ENCODE data around the gene CAD. TPM values are rescaled to one million over a fixed set of nuclear protein-coding genes. Genes with fewer than 3 reads are reported as not detected.

CAD gene
- total and polyA plus RNA-seq, 10 donors, result 10.9 to 38.8 (median 25.0) TPM

DNA sequence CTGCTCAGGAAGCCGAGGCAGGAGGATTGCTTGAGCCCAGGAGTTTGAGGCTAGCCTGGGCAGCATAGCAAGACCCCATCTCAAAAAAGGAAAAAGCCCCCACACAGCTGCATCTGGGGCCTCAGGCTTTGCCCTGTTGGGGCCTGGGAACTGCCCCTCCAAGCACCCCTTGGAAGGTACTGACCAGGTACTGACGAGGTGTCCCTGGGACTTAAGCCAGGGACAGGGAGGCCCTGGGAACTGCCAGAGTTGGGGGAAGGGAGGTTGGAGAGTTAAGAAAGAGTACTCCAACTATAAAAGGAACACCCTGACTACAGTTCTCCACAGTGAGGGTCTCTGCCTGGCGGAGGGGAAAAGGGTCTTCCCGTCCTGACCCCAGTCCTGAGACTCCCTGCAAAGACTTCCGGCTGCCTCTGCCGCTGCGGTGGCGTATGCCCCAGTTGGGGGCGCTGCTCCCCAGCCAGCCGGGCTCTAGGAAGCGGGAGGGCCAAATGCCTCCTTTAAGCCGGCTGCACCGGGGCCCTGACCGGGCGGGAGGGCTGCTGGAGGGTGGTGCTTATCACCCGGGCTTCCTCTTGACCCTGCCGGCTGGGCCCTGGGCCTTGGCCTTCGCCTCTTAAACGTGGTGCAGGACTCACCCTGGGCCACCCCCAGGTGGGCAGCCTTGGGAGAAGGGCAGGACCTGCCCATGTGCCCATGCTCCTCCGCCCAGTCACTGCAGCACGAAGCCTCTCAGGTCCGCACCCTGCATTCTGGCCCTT is 32.9 kb downstream of the CAD start:
- Histone ChIP-seq H3K27ac (no peak overlapping the region), H3K27me3 (replicated peaks in 1 of 7) (peaks cover 0 to 35% (median 3%) of the 10 kb centered on the region in 7 donors), H3K4me3 (no peak overlapping the region), H3K9me3 (no peaks in the 10 kb centered on the region), H3K36me3 (peaks cover 0 to under 1% (median 0%) of the 10 kb centered on the region in 6 donors), H3K4me1 (peaks cover 4 to 13% (median 8%) of the 10 kb centered on the region in 6 donors)
- TF ChIP-seq, protein P1, sequence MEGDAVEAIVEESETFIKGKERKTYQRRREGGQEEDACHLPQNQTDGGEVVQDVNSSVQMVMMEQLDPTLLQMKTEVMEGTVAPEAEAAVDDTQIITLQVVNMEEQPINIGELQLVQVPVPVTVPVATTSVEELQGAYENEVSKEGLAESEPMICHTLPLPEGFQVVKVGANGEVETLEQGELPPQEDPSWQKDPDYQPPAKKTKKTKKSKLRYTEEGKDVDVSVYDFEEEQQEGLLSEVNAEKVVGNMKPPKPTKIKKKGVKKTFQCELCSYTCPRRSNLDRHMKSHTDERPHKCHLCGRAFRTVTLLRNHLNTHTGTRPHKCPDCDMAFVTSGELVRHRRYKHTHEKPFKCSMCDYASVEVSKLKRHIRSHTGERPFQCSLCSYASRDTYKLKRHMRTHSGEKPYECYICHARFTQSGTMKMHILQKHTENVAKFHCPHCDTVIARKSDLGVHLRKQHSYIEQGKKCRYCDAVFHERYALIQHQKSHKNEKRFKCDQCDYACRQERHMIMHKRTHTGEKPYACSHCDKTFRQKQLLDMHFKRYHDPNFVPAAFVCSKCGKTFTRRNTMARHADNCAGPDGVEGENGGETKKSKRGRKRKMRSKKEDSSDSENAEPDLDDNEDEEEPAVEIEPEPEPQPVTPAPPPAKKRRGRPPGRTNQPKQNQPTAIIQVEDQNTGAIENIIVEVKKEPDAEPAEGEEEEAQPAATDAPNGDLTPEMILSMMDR (IDR thresholded peaks at IDR 0.05 in 8 of 11, conservative IDR thresholded peaks at IDR 0.05 in 3 of 11), result peak; percentile 28 to 74 (median 64)
- peak; percentile 6 to 67 (median 40) for TF ChIP-seq POLR2AphosphoS5 (IDR thresholded peaks at IDR 0.05)
- TF ChIP-seq POLR2A (IDR thresholded peaks at IDR 0.05), result no peak
- intact Hi-C loops (cut with DNase I; ENCODE audit: low total_unique reads), result no loop called here
- WGBS, 5 donors, result 18 to 25% (median 21%) methylated on average over 17 to 22 of the region's 22 CpGs
- peak; percentile 85 for DNase-seq

DNA sequence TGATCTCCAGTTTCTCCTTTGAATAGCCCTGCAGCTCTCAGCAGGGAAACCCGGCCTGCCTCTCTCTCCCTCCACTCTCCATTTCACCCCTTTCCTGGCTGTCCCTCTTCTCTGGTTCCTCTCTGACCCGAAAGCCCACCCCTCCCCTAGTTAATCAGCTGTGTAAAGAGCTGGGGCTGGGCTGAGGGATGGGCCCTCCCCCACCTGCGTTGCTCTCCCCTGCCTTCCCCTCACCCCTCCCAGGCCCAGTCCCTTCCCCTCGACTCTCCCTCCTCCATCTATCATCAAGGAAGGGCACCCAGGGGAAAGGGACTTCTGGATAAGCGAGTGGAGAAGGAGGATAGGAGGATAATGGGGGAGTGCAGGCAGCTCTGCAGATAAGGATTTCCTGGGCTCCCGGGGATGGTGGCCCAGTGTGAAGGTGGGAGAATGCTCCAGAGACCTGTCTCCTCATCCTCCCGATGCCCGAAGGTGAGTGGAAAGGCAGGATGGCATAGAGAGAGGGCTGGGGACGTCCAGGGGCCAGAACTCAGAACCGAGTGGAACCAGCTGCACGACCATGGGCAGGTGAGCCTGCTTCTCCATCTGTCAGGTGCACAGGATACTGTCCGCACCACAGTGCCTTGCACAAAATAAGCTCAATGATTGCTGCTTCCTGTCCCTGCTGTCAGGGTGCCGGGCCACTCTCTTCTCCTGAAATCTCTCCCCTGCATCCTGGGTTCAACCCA is 33.6 kb downstream of the CAD start:
- TF ChIP-seq, protein P1 (IDR thresholded peaks at IDR 0.05 in 8 of 11, conservative IDR thresholded peaks at IDR 0.05 in 3 of 11), result no peak
- TF ChIP-seq POLR2A (IDR thresholded peaks at IDR 0.05), result no peak
- no peak for TF ChIP-seq POLR2AphosphoS5 (IDR thresholded peaks at IDR 0.05)

DNA sequence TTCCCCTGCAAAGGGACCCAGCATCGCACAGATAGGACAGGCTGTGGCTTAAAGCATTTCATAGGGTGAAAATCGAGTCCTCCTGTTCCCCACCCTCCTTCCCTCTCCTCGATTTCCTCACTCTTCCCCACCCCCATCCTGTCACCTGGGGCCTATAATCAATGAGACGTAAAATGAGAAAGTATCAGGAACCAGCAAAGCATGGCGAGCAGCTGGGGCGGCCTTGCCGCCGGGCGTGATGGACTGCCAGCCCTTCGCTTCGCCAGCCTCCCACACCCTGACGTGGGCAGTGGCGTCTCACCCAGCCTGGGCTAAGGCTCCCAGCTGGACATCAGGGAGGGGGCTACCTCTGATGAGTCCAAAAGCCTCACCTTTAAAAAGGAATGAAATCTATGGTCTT is 34.6 kb downstream of the CAD start:
- Histone ChIP-seq H3K9me3 (no peaks in the 10 kb centered on the region), H3K4me3 (no peak overlapping the region), H3K27me3 (replicated peaks in 1 of 7) (peaks cover 0 to 46% (median 3%) of the 10 kb centered on the region in 7 donors), H3K27ac (no peak overlapping the region), H3K36me3 (no peaks in the 10 kb centered on the region), H3K4me1 (peaks cover 4 to 15% (median 8%) of the 10 kb centered on the region in 6 donors)
- TF ChIP-seq POLR2AphosphoS5 (IDR thresholded peaks at IDR 0.05), result no peak
- no peak for TF ChIP-seq POLR2A (IDR thresholded peaks at IDR 0.05)
- TF ChIP-seq, protein P1 (IDR thresholded peaks at IDR 0.05 in 8 of 11, conservative IDR thresholded peaks at IDR 0.05 in 3 of 11), result no peak
- intact Hi-C loops (cut with DNase I; ENCODE audit: low total_unique reads), result no loop called here
- no peak for DNase-seq
- 74 to 86% (median 84%) methylated on average over 13 of the region's 13 CpGs for WGBS, 5 donors

More for the DNA sequence above, 33.6 kb downstream of the CAD start:
- no peak overlapping the region for H3K27ac ChIP-seq
- intact Hi-C loops (cut with DNase I; ENCODE audit: low total_unique reads), result no loop called here
- H3K36me3 ChIP-seq, result no peaks in the 10 kb centered on the region
- no peaks in the 10 kb centered on the region for H3K9me3 ChIP-seq
- peaks cover 4 to 15% (median 8%) of the 10 kb centered on the region in 6 donors for H3K4me1 ChIP-seq
- DNase-seq, result no peak
- H3K4me3 ChIP-seq, result no peak overlapping the region
- H3K27me3 ChIP-seq (replicated peaks in 1 of 7), result peaks cover 0 to 39% (median 3%) of the 10 kb centered on the region in 7 donors
- 60 to 72% (median 65%) methylated on average over 13 of the region's 13 CpGs for WGBS, 5 donors

DNA sequence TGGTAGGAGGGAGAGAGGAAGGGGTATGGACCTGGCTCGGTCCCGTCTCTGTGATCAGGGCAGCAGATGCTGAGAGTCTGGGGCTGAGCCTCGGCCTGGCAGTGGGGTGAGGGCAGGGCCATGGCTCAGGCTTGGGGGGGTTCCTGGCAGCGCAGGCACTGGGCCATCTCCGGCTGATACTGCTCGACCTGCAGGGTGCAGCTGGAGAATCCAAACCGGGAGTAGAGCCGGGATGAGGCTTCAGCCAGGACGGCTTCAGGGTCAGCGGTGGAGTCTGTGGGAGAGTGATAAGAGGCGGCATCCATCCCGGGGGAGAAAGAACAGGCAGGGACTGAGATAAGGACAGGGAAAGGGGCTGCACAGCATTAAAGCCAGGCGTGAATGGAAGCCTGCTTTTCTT is 38.0 kb downstream of the CAD start:
- TF ChIP-seq POLR2A (IDR thresholded peaks at IDR 0.05), result no peak
- TF ChIP-seq POLR2AphosphoS5 (IDR thresholded peaks at IDR 0.05), result peak; percentile 44 to 70 (median 58)
- H3K27me3 ChIP-seq (replicated peaks in 1 of 7), result peaks cover 0 to 75% (median 7%) of the 10 kb centered on the region in 7 donors
- no peak overlapping the region for H3K4me3 ChIP-seq
- no peaks in the 10 kb centered on the region for H3K36me3 ChIP-seq
- H3K9me3 ChIP-seq, result no peaks in the 10 kb centered on the region
- no peak overlapping the region for H3K27ac ChIP-seq
- H3K4me1 ChIP-seq, result peaks cover 1 to 10% (median 4%) of the 10 kb centered on the region in 6 donors
- WGBS, 5 donors, result 37 to 67% (median 55%) methylated on average over 12 to 13 of the region's 13 CpGs
- DNase-seq, result no peak
- intact Hi-C loops (cut with DNase I; ENCODE audit: low total_unique reads), result no loop called here

Measured in spleen (tissue), 11 donors.